ENCODE data around the gene KNTC1.
"Not testable (repeated sequence)": the region's sequence is repeated elsewhere in the genome, so short reads cannot be mapped to it uniquely, and the experiment has no call there.

Gene KNTC1

GRCh38 chr12:122526683-122527477 lies at the start of gene KNTC1, which contains the start of gene RSRC2:
TSS of gene KNTC1 (plus strand) at chr12:122527249. CDS start at chr12:122530064, 2,815 bp downstream.
TSS of gene RSRC2 (minus strand) at chr12:122526936. CDS start at chr12:122526853, 83 bp downstream.
- DNase-seq: peak; percentile 99

GRCh38 chr12:122480753-122481152 lies 46.3 kb upstream of the KNTC1 start:
- no peak for DNase-seq

GRCh38 chr12:122481861-122482260 lies 45.2 kb upstream of the KNTC1 start:
- DNase-seq: no peak

GRCh38 chr12:122483969-122484368 lies 43.1 kb upstream of the KNTC1 start:
- DNase-seq: no peak

- not testable (repeated sequence) for DNase-seq
Observed at GRCh38 chr12:122484385-122484784, 42.7 kb upstream of the KNTC1 start.

GRCh38 chr12:122486360-122486759 lies 40.7 kb upstream of the KNTC1 start:
- not testable (repeated sequence) for DNase-seq

GRCh38 chr12:122486805-122487426 lies 40.1 kb upstream of the KNTC1 start:
- no peak for DNase-seq

- not testable (repeated sequence) for DNase-seq
Observed at GRCh38 chr12:122487807-122488206, 39.2 kb upstream of the KNTC1 start.

GRCh38 chr12:122489038-122489437 lies 38.0 kb upstream of the KNTC1 start:
- no peak for DNase-seq

GRCh38 chr12:122491991-122492390 lies 35.1 kb upstream of the KNTC1 start:
- no peak for DNase-seq

- not testable (repeated sequence) for DNase-seq
Observed at GRCh38 chr12:122493222-122493621, 33.8 kb upstream of the KNTC1 start.

GRCh38 chr12:122495258-122495657 lies 31.8 kb upstream of the KNTC1 start:
- no peak for DNase-seq

GRCh38 chr12:122499991-122500684 lies 26.9 kb upstream of the KNTC1 start:
- peak; percentile 78 for DNase-seq

- DNase-seq: peak; percentile 99
Observed at GRCh38 chr12:122500685-122501488, 26.2 kb upstream of the KNTC1 start, which contains the start of gene ZCCHC8. TSS of gene ZCCHC8 (minus strand) at chr12:122500932. CDS start at chr12:122500840, 92 bp downstream.

- DNase-seq: no peak
Observed at GRCh38 chr12:122501489-122501989, 25.5 kb upstream of the KNTC1 start.

GRCh38 chr12:122503147-122503751 lies 23.8 kb upstream of the KNTC1 start:
- no peak for DNase-seq

GRCh38 chr12:122503783-122504590 lies 23.1 kb upstream of the KNTC1 start:
- DNase-seq: no peak

- DNase-seq: no peak
Observed at GRCh38 chr12:122505419-122506051, 21.5 kb upstream of the KNTC1 start.

GRCh38 chr12:122506393-122506938 lies 20.6 kb upstream of the KNTC1 start:
- DNase-seq: no peak

- DNase-seq: no peak
Observed at GRCh38 chr12:122508163-122508562, 18.9 kb upstream of the KNTC1 start.
